HG03175 (cell line): Measurements from ENCODE around the gene WDFY2.
"Not testable (repeated sequence)": the region's sequence is repeated elsewhere in the genome, so short reads cannot be mapped to it uniquely, and the experiment has no call there.

Experiments used
- ATAC-seq: cut with Tn5 transposase; IDR thresholded peaks from one replicate; pipeline ENCODE4 v1.9.1; 2021; ENCODE audit warnings: mild to moderate bottlenecking, moderate library complexity; ENCODE audit not compliant: unreplicated experiment

Gene WDFY2

GRCh38 chr13:51688937-51689662 lies 104.8 kb downstream of the WDFY2 start:
- no peak for ATAC-seq

- no peak for ATAC-seq
Measured at GRCh38 chr13:51689663-51689996, 105.4 kb downstream of the WDFY2 start.

DNA sequence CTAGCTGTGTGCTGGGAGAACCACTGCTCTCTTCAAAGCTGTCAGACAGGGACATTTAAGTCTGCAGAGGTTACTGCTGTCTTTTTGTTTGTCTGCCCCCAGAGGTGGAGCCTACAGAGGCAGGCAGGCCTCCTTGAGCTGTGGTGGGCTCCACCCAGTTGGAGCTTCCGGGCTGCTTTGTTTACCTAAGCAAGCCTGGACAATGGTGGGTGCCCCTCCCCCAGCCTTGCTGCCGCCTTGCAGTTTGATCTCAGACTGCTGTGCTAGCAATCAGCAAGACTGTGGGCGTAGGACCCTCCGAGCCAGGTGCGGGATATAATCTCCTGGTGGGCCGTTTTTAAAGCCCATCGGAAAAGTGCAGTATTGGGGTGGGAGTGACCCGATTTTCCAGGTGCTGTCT lies 111.4 kb downstream of the WDFY2 start:
- not testable (repeated sequence) for ATAC-seq

DNA sequence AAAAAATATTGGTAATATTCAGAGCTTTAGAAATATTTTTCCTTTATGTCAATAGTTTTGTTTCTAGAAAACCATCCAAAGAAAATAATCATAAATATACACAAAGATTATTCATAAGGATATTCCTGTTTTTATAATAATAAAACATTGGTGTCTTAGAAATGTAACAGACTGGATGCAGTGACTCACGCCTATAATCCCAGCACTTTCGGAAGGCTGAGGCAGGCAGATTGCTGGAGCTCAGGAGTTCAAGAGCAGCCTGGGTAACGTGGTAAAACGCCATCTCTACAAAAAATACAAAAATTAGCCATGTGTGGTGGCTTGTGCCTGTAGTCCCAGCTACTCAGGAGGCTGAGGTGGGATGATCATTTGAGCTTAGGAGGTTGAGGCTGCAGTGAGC lies 112.9 kb downstream of the WDFY2 start:
- ATAC-seq, result no peak

GRCh38 chr13:51697855-51698254 lies 113.6 kb downstream of the WDFY2 start:
- ATAC-seq, result no peak

- ATAC-seq, result no peak
Measured at GRCh38 chr13:51698352-51698751, 114.1 kb downstream of the WDFY2 start.

- ATAC-seq, result peak; percentile 78
Measured at GRCh38 chr13:51704399-51705313, 120.4 kb downstream of the WDFY2 start.

- no peak for ATAC-seq
Measured at GRCh38 chr13:51707461-51707860, 123.2 kb downstream of the WDFY2 start.

DNA sequence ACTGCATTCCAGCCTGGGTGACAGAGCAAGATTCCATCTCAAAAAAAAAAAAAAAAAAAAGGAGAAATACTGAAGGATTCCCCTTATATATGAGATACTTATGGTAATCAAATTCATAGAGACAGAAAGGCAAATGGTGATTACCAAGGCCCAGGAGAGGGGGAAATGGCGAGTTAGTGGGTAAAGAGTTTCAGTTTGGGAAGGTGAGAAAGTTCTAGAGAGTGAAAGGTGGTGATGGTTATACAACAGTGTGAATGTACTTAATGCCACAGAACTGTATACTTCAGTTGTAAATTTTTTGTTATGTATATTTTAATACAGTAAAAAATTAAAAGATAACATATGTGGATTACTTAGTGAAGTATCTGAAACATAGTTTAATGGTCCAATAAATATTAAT lies 129.5 kb downstream of the WDFY2 start:
- ATAC-seq, result no peak

DNA sequence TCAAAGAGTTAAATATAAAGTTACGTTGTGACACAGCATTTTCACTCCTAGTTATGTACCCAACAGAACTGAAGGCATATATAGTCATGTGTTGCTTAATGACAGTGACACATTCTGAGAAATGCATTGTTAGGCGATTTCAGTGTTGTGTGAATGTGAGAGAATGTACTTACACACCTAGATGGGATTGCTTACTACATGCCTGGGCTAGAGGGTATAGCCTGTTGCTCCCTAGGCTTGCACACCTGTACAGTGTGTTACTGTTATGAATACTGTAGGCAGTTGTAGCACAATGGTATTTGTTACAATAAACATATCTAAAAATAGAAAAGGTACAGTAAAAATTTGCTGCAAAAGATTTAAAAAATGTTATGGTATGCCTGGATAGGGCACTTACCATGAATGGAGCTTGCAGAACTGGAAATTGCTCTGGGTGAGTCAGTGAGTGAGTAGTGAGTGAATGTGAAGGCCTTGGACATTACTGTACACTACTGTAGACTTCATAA lies 130.5 kb downstream of the WDFY2 start:
- peak; percentile 53 for ATAC-seq

GRCh38 chr13:51715613-51716012 lies 131.4 kb downstream of the WDFY2 start:
- no peak for ATAC-seq

DNA sequence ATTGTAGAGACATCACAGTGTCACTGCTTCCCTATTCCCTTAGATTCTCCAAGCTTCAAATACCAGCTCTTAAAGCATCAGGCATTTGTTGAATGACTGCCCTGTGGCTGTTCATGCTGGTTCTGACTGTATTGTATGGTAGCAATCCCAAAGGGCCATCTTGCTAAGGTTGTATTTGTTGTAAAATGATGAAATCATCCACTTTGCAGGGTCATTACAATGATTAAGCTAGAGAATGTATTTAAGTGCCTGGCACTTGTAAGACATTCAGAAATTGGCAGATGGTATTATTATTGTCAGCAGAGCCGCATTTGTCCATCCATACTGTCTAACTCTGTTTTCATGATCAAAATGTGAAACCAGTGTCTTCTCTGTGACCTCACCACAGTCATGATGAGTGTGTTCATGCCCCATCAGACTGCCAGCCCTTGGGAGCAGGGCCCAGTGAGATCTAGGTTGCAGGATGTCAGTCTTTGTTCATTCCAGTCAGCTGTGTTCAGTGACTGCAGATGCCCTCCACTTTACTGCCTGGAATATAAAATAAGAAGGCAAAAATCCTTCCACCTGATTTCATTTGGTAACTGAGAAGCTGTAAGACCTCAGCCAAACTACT lies 133.6 kb downstream of the WDFY2 start:
- no peak for ATAC-seq

DNA sequence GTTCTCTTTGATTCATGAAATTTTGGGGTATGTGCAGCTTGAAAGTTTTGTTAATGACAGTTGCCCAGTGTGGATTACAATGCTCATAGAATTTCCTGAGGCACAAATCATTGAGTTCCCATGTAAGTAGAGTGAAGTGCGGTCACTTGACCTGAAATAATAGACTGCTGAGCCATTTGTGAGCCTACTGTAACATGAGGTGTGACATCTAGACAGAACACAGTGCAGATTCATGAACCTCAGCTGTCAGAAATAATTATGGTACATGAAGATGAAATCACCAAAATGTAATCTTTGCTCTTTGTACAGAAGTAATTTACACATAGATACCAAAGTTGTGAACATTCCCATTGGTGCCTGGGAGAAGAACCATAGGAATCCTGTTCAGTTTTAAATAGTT lies 135.1 kb downstream of the WDFY2 start:
- ATAC-seq, result no peak

- peak; percentile 62 for ATAC-seq
Measured at GRCh38 chr13:51721496-51721895, 137.2 kb downstream of the WDFY2 start.

- no peak for ATAC-seq
Measured at GRCh38 chr13:51723529-51723928, 139.3 kb downstream of the WDFY2 start.

GRCh38 chr13:51724721-51725120 lies 140.5 kb downstream of the WDFY2 start:
- ATAC-seq, result no peak

- ATAC-seq, result no peak
Measured at GRCh38 chr13:51726446-51727193, 142.4 kb downstream of the WDFY2 start.

DNA sequence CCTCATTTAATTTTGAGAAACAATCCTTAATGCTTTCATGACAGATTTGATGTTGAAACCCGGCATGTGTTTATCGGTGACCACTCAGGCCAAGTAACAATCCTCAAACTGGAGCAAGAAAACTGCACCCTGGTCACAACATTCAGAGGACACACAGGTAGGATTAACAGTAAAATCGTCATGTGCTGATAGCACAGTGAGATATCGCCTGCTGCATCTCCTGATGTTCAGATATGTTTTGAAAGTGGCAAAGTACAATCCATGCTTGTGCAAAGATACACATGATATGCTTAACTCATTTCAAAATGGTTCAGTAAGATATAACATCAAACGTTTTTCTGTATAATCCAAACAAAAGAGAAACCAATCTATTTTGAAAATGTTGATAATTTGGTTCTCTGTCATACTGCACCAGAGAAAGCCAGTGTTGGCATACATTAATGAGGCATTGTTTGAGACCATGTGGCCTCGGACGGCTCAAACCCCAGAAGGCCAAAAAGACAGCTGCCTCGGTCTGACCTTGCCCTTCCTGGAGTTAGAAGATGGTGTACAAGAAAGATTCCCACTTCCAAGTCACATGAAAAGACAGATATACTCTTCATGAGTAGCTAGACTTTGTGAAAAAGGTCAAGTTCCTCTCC lies 143.5 kb downstream of the WDFY2 start:
- ATAC-seq, result no peak

GRCh38 chr13:51728275-51728673 lies 144.0 kb downstream of the WDFY2 start:
- ATAC-seq, result no peak

- ATAC-seq, result no peak
Measured at GRCh38 chr13:51728972-51729371, 144.7 kb downstream of the WDFY2 start.
